ENCODE results near the gene AKIP1. TPM values are rescaled to one million over a fixed set of nuclear protein-coding genes. Genes with fewer than 3 reads are reported as not detected.
A peak's percentile ranks its signal among the peaks of the same experiment; 100 is the strongest.

Gene AKIP1
- total and polyA plus RNA-seq, 9 of the 15 experiments (the other 6 are each of a cell fraction or from before 2014, with no cell fraction given): 9.0 to 52.6 (median 36.2) TPM

DNA sequence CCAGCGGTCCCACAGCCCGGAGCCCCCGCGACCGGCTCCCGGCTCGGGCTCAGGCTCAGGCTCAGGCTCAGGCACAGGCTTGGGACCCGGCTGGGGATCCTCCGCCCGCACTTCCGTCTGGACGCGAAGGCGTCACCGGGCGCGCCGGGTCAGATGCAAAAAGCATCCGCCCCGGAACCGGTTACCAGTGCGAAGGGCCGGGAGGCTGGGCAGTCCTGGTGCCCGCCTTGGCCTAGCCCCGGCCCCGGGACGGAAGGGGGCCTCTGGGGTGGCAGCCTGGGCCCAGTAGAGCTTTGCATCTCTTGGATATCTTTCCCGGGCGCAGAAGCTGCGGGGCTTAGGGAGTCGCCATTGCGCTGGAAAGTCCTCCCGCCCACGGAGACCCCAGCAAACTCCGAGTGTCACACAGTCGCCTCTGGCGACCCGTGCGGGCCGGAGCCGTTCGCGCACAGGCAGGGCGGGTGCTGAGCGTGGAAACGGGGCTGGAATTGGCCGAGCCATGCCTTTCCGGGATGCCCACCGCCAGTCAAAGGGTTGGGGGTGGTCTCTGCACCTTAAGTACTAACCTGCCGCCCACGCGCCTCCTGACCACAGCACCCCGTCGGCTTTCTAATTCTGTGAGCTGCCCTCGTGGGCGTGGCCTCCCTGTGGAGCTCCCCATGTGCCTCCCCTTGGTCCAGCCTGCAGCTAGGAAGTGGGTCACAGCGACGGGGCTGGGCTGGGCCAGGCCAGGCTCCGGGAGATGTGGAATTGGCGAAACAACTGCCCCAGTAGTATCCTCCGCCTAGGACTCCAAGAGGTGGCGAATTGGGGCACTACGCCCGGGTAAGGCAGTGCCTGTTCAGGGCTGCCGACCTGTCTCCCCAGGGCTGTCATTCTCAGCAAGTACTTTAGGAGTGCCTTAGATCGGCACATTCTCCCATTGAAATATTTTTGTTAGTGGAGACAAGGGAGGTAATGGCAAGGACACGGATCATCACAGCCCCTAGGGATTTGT, 53.6 kb downstream of the AKIP1 start, which contains the start of gene TMEM9B (continued):
- TF ChIP-seq ATF3 (IDR thresholded peaks at IDR 0.05): no peak
- TF ChIP-seq ATF3 (CRISPR knock-in tag; conservative IDR thresholded peaks at IDR 0.05): 0 out of 2 replicates have a peak, but pooled peaks have one; percentile 49
- TF ChIP-seq BCOR (IDR thresholded peaks at IDR 0.05): 0 out of 2 replicates have a peak, but pooled peaks have one; percentile 19
- TF ChIP-seq ZC3H11A (IDR thresholded peaks at IDR 0.05; ENCODE audit: low read depth, low read length): no peak
- peak; percentile 97 for TF ChIP-seq C11orf30 (IDR thresholded peaks at IDR 0.05; ENCODE audit: low read depth)
- no peak for TF ChIP-seq POU5F1 (IDR thresholded peaks at IDR 0.05; ENCODE audit: borderline replicate concordance, low read depth, low read length, partially characterized antibody)
- TF ChIP-seq MED1 (CRISPR knock-in tag; IDR thresholded peaks at IDR 0.05; ENCODE audit: borderline replicate concordance): no peak
- TF ChIP-seq JUND (IDR thresholded peaks at IDR 0.05; ENCODE audit: borderline replicate concordance, low read depth, low read length): 0 out of 2 replicates have a peak, but pooled peaks have one; percentile 4
- 0 out of 3 replicates have a peak, but pooled peaks have one; percentile 19 for TF ChIP-seq JUND (tag; IDR thresholded peaks at IDR 0.05; ENCODE audit: borderline replicate concordance, low read depth, low read length)
- TF ChIP-seq NKRF (IDR thresholded peaks at IDR 0.05; ENCODE audit: borderline replicate concordance): peak; percentile 52
- TF ChIP-seq HNRNPL (IDR thresholded peaks at IDR 0.05; ENCODE audit: low read depth, low read length): peak; percentile 99
- TF ChIP-seq ZNF316 (IDR thresholded peaks at IDR 0.05): peak; percentile 33
- TF ChIP-seq SAFB2 (IDR thresholded peaks at IDR 0.05; ENCODE audit: borderline replicate concordance, low read depth, low read length, severe bottlenecking): no peak
- peak; percentile 94 for TF ChIP-seq POLR2A (conservative IDR thresholded peaks at IDR 0.05)
- peak; percentile 39; the same call in 1 of the 2 replicates for TF ChIP-seq JUN (IDR thresholded peaks at IDR 0.05; ENCODE audit: borderline replicate concordance, low read depth, low read length)
- TF ChIP-seq JUN (CRISPR knock-in tag; IDR thresholded peaks at IDR 0.05; ENCODE audit: borderline replicate concordance): no peak
- TF ChIP-seq, protein P1, sequence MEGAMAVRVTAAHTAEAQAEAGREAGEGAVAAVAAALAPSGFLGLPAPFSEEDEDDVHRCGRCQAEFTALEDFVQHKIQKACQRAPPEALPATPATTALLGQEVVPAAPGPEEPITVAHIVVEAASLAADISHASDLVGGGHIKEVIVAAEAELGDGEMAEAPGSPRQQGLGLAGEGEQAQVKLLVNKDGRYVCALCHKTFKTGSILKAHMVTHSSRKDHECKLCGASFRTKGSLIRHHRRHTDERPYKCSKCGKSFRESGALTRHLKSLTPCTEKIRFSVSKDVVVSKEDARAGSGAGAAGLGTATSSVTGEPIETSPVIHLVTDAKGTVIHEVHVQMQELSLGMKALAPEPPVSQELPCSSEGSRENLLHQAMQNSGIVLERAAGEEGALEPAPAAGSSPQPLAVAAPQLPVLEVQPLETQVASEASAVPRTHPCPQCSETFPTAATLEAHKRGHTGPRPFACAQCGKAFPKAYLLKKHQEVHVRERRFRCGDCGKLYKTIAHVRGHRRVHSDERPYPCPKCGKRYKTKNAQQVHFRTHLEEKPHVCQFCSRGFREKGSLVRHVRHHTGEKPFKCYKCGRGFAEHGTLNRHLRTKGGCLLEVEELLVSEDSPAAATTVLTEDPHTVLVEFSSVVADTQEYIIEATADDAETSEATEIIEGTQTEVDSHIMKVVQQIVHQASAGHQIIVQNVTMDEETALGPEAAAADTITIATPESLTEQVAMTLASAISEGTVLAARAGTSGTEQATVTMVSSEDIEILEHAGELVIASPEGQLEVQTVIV (CRISPR knock-in tag; IDR thresholded peaks at IDR 0.05; ENCODE audit: borderline replicate concordance): no peak
- peak; percentile 80 for TF ChIP-seq SP1 (CRISPR knock-in tag; IDR thresholded peaks at IDR 0.05)
- TF ChIP-seq CXXC5 (CRISPR knock-in tag; IDR thresholded peaks at IDR 0.05): peak; percentile 92
- peak; percentile 81 to 91 for TF ChIP-seq MNT (conservative IDR thresholded peaks at IDR 0.05)
